ENCODE data around the gene FAM163B.

The FAM163B gene

GRCh38 chr9:133594310-133594709 lies 14.9 kb downstream of the FAM163B start:
- DNase-seq = no peak

- DNase-seq = no peak
Observed at GRCh38 chr9:133593587-133594253, 15.5 kb downstream of the FAM163B start.

GRCh38 chr9:133592731-133593409 lies 16.3 kb downstream of the FAM163B start:
- no peak for DNase-seq

GRCh38 chr9:133591985-133592384 lies 17.2 kb downstream of the FAM163B start:
- no peak for DNase-seq

- DNase-seq = no peak
Observed at GRCh38 chr9:133591116-133591910, 17.9 kb downstream of the FAM163B start.

GRCh38 chr9:133590231-133590855 lies 18.8 kb downstream of the FAM163B start:
- no peak for DNase-seq

GRCh38 chr9:133589454-133590227 lies 19.5 kb downstream of the FAM163B start:
- no peak for DNase-seq

GRCh38 chr9:133587466-133587865 lies 21.7 kb downstream of the FAM163B start:
- DNase-seq = no peak

- no peak for DNase-seq
Observed at GRCh38 chr9:133587051-133587450, 22.1 kb downstream of the FAM163B start.

GRCh38 chr9:133585481-133586351 lies 23.5 kb downstream of the FAM163B start:
- DNase-seq = no peak

- DNase-seq = no peak
Observed at GRCh38 chr9:133584559-133585476, 24.4 kb downstream of the FAM163B start.

- no peak for DNase-seq
Observed at GRCh38 chr9:133584167-133584558, 25.0 kb downstream of the FAM163B start.

- no peak for DNase-seq
Observed at GRCh38 chr9:133583586-133583985, 25.6 kb downstream of the FAM163B start.

- DNase-seq = no peak
Observed at GRCh38 chr9:133583111-133583510, 26.1 kb downstream of the FAM163B start.

GRCh38 chr9:133582501-133583045 lies 26.6 kb downstream of the FAM163B start:
- DNase-seq = no peak

GRCh38 chr9:133581513-133582343 lies 27.5 kb downstream of the FAM163B start:
- no peak for DNase-seq

- DNase-seq = no peak
Observed at GRCh38 chr9:133581011-133581410, 28.2 kb downstream of the FAM163B start.

GRCh38 chr9:133580419-133580738 lies 28.8 kb downstream of the FAM163B start:
- DNase-seq = no peak

All from suppressor macrophage treated with lipopolysaccharide for 4 hours (primary cell).